Fibroblast of peridontal ligament (primary cell): ENCODE measurements around the gene MYL11.

Experiments used
- DNase-seq: peaks from one replicate; pipeline ENCODE4 v3.0.0-alpha.2; 2010; ENCODE audit errors: extremely low read depth

The MYL11 gene

DNA sequence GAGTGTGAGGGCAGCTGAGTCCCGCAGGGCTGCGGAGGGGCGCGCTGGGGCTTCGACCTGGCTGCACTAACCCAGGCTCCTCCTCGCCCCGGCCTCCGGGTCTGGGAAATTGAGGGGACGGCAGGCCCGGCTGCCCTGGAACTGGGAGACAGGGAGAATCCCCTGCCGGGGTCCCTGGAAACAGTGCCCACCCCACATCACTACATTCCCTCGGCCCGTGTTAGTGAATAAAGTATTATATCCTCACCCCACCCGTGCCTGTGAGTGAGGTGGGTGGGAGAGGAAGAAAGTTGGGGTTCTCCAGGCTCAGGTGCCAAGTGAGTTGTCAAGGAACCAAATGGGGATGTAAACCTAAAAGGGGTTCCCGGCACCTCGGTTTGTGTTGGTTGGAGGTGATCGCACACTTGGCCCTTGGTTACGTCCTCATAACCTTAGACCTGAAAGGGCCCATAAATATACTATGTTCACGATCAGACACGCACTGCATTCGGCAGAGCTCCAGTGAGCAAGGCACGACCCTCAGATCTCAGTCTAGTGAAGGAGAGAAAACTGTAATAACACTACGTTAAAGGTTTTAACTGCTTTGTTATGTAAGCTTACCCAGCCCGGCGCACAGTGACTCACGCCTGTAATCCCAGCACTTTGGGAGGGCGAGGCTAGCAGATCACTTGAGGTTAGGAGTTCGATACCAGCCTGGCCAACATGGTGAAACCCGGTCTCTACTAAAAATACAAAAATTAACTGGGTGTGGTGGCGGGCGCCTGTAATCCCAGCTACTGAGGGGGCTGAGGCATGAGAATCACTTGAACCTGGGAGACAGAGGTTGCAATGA, 44.0 kb downstream of the MYL11 start:
- no peak for DNase-seq

DNA sequence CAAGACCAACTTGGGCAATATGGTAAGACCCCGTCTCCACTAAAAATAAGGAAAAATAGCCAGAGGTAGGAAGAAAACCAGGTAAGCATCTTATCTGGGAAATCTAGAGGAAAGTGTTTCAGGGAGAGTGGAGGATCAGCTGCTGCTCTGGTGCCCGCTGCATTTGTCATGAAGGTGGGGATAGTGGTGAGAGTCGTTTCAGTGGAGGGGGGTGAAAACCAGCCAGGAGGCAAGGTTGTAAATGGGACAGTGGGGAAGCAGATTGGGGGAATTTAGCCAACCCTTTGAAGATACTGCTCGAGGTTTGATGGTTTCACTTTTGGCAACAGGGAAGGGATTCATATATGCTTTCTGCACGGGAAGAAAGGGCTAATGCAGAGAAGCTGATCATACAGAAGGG, 46.4 kb downstream of the MYL11 start:
- DNase-seq, result no peak
